ENCODE results near the gene ACSL1. TPM values are rescaled to one million over a fixed set of nuclear protein-coding genes. Genes with fewer than 3 reads are reported as not detected.
A peak's percentile ranks its signal among the peaks of the same experiment; 100 is the strongest.

Gene ACSL1
- total and polyA plus RNA-seq, 9 of the 15 experiments (the other 6 are each of a cell fraction or from before 2014, with no cell fraction given): 6.7 to 24.1 (median 15.0) TPM

- TF ChIP-seq MLX (CRISPR knock-in tag; conservative IDR thresholded peaks at IDR 0.05): no peak
- no peak for TF ChIP-seq NR0B1 (IDR thresholded peaks at IDR 0.05; ENCODE audit: partially characterized antibody)
- peak; percentile 11; the same call in 1 of the 2 replicates for TF ChIP-seq L3MBTL2 (IDR thresholded peaks at IDR 0.05)
- TF ChIP-seq MAFF (IDR thresholded peaks at IDR 0.05; ENCODE audit: low read length): no peak
- peak; percentile 82 for TF ChIP-seq DPF2 (IDR thresholded peaks at IDR 0.05)
- peak; percentile 38; the same call in 1 of the 2 replicates for TF ChIP-seq SPI1 (IDR thresholded peaks at IDR 0.05; ENCODE audit: borderline replicate concordance, low read depth, low read length)
- peak; percentile 68; the same call in 1 of the 2 replicates for TF ChIP-seq SMARCC2 (IDR thresholded peaks at IDR 0.05; ENCODE audit: low read depth)
- no peak for TF ChIP-seq ZHX1 (conservative IDR thresholded peaks at IDR 0.05; ENCODE audit: low read length)
- TF ChIP-seq MXD1 (CRISPR knock-in tag; IDR thresholded peaks at IDR 0.05; ENCODE audit: borderline replicate concordance, poor library complexity, severe bottlenecking): no peak
- no peak for TF ChIP-seq NFATC3 (IDR thresholded peaks at IDR 0.05)
- TF ChIP-seq SMARCA4 (IDR thresholded peaks at IDR 0.05): peak; percentile 81
- no peak for TF ChIP-seq ZNF165 (CRISPR knock-in tag; IDR thresholded peaks at IDR 0.05; ENCODE audit: borderline replicate concordance)
- TF ChIP-seq ZNF57 (CRISPR knock-in tag; IDR thresholded peaks at IDR 0.05): no peak
- TF ChIP-seq, protein P1, sequence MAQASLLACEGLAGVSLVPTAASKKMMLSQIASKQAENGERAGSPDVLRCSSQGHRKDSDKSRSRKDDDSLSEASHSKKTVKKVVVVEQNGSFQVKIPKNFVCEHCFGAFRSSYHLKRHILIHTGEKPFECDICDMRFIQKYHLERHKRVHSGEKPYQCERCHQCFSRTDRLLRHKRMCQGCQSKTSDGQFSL (CRISPR knock-in tag; IDR thresholded peaks at IDR 0.05): no peak
- TF ChIP-seq, protein P1 (tag; IDR thresholded peaks at IDR 0.05): no peak
- TF ChIP-seq NFE2 (IDR thresholded peaks at IDR 0.05; ENCODE audit: low read depth): no peak
- no peak for TF ChIP-seq LCOR (CRISPR knock-in tag; IDR thresholded peaks at IDR 0.05)
- TF ChIP-seq SOX6 (IDR thresholded peaks at IDR 0.05): peak; percentile 47; the same call in 1 of the 2 replicates
- no peak for TF ChIP-seq TCF7L2 (IDR thresholded peaks at IDR 0.05; ENCODE audit: low read depth, low read length)
- TF ChIP-seq ZFP30 (CRISPR knock-in tag; IDR thresholded peaks at IDR 0.05; ENCODE audit: borderline replicate concordance): no peak
Observed at GRCh38 chr4:184854673-184855072, 28.9 kb upstream of the ACSL1 start (continued).

Data from K562 (cell line).